HG02970 (cell line): Measurements from ENCODE around the gene GRP.
"Not testable (repeated sequence)": the region's sequence is repeated elsewhere in the genome, so short reads cannot be mapped to it uniquely, and the experiment has no call there.

Experiments
- ATAC-seq: cut with Tn5 transposase; IDR thresholded peaks from one replicate; pipeline ENCODE4 v1.9.1; 2021; ENCODE audit warnings: mild to moderate bottlenecking, moderate library complexity, moderate number of reproducible peaks; ENCODE audit not compliant: unreplicated experiment, low FRiP score

The GRP gene

DNA sequence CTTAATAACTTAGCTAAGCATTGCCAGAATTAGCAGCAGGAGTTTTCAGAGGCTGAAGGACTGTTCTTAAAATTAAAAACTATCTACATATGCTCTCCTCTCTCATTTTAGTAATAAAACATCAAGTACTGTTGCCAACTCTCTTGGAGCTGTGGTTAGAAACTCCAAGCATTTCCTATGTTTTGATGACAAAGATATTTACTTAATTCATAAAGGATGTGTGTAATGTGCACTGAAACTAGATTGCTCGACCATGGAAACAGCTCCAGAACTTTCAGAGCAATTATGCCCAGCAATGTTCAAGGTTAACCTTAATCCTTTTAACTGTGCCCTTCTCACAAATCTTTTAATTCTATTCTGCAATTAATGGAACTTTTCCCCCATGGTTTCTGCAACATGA, 8.4 kb downstream of the GRP start:
- no peak for ATAC-seq

GRCh38 chr18:59229191-59229590, 9.2 kb downstream of the GRP start:
- ATAC-seq: no peak

GRCh38 chr18:59229701-59230443, 9.9 kb downstream of the GRP start:
- ATAC-seq: no peak

DNA sequence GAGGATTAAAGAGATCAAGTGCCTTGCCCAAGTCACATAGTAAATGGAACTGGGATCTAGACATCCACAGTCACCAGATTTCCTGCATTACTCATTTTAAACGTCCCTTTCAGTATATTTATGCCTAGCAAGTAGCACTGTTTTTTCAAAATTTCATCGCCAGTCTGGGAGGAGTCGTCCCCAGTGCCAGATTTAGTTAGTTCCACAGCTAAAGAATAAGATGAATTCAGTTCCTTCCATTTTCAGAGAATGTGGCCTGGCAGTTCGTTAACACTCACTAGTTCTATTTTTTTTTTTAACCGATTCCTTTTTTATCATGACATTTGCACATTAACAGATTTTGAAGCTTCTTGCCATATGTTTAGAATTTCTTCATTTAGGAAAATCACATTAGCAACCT, 11.2 kb downstream of the GRP start:
- no peak for ATAC-seq

- ATAC-seq: no peak
Measured at GRCh38 chr18:59231877-59232276, 11.9 kb downstream of the GRP start.

DNA sequence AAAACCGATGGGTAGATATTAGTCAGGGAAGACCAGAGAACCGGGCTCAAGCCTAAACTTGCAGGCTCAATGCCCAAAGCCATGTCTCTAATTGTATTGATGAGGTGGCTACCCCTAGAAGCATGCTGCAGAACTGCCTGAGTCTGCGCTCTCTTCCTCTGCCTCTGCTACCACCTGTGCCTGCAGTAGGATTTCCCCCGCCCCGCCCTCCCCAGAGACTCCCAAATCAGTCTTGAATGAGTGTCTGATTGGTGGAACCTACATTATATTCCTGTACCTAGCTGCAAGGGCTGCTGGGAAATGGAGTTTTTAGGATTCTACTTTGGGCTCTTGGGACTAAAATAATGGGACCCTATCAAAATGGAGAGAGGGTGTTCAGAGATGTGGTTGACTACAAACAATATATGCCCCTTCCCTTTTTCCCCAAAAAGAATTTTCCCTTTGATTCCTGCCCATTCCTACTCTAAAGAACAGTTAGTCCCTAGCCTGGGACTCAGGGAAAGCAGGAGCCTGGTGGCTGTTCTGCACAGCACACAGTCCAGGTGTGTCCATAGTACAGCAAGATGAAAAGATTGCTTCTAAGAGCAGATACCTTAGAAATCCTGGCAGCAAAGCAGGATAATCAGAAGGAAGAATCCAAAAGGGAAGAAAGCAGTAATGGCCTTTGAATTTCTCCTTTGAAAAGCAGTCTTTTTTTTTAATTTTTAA, 12.5 kb downstream of the GRP start:
- no peak for ATAC-seq

DNA sequence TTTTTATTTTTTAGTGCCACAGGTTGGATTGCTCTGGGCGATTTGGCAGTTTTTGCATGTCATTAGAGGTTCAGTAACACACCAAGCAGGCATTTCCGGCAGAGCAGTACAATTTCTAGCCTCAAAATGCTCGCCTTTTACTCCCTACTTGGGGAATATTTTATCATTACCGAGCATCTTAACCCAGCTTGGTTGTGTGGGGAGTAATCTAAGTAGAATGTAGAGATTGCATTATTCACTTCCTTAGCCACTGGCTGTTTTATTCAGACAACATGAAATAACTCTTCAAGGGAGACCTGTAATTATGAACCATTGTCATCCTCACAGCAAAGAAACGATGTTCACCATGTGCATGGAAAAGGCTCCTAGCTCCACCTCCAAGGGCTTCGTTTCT, 13.1 kb downstream of the GRP start:
- no peak for ATAC-seq

DNA sequence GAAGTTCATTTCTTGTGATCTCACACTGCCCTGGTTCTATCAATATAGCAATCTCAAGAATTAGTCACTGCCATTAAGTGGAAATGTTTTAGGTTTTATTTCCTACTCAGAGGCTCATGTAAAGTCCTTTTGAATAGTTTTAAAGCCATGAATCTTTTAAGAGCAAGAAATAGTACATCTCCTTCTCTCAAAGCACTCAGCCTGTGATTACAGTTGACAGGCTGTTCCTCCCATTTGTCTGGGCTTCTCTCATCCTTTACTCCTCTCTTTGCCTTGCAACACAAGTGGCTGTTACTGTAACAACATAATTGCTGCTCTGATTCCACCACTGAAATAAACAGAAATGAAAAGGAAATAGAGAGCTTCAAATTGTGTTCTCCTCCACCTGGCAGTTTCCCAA, 18.4 kb downstream of the GRP start:
- ATAC-seq: no peak

GRCh38 chr18:59239642-59240041, 19.7 kb downstream of the GRP start:
- no peak for ATAC-seq

DNA sequence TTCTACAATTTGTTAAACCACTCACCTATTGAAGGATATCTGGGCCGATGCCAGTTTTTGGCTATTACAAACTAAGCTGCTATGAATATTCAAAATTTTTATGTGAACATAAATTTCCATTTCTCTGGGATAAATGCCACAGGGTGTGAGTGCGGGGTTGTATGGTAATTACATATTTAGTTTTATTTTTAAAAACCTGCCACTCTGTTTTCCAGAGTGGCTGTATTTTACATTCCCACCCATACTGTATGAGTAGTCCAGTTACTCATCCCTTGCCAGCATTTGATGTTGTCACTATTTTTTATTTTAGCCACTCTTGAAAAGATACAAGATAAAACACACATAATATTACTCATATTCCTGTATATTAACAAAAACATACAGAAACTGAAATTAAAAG, 22.9 kb downstream of the GRP start:
- ATAC-seq: no peak

DNA sequence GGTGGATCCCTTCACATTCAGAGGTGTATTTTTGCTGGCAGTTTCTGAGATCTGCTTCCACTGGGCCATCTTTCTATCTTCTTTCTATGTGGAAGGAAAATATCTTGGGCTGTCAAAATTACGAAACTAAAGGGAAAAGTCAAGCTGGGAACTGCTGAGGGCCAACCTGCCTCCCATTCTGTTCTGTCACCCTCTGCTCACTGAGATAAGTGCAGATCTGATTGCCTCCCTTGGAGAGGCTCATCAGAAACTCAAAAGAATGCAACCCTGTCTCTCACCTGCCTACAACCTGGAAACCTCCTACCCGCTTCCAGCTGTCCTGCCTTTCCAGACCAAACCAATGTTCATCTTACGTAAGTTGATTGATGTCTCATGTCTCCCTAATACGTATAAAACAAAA, 26.8 kb downstream of the GRP start:
- no peak for ATAC-seq

DNA sequence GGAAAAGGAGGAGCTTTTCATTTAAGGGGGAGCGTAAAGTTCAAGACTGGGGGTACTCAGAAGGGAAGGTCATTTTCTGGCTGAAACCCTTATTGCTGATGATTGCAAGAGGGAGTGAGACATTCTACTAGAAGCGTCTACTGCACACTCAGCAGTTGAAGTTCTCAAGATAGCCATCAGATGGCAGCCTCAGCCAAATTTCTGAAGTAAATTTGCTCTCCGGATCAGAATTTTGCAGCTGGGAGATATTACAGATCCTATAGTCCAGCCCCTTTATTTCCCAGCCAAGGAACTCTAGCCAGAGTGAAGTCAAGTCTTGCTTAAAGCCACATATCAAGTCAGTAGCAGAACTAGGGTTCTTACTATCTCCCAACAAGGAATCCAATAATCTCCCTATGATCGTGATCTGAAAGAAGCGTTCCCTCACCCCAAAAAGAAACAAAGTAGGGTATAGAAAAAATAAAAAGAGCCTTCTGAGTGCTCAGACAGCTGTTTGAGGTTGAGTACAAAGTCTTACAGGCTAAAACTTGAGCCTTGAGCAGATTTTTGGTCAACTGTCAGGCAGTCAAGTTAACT, 29.3 kb downstream of the GRP start:
- ATAC-seq: no peak

- not testable (repeated sequence) for ATAC-seq
Measured at GRCh38 chr18:59255491-59255890, 35.5 kb downstream of the GRP start.

GRCh38 chr18:59261842-59262241, 41.9 kb downstream of the GRP start:
- not testable (repeated sequence) for ATAC-seq

DNA sequence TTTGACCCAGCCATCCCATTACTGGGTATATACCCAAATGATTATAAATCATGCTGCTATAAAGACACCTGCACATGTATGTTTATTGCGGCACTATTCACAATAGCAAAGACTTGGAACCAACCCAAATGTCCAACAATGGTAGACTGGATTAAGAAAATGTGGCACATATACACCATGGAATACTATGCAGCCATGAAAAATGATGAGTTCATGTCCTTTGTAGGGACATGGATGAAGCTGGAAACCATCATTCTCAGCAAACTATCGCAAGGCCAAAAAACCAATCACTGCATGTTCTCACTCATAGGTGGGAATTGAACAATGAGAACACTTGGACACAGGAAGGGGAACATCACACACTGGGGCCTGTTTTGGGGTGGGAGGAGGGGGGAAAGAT, 42.3 kb downstream of the GRP start:
- ATAC-seq: not testable (repeated sequence)

DNA sequence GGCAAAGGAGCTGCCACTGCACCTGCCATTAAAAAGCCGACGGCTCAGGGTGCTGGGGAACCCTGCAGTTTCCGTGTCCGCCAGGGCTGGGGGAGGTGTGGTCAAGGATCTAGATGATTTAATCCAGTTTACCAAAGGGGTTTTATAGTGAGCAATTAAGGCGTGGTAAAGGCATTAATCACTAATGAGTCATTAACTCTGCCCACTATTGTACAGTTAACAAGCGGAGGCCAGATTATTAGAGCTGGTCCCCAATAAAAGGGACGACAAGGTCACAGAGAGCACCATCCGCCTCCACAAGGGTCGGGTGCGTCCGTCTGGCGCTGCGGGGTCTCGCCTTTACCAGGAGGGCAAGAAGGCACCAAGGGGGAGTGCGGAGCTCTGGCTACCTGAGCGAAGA, 43.7 kb downstream of the GRP start:
- no peak for ATAC-seq

DNA sequence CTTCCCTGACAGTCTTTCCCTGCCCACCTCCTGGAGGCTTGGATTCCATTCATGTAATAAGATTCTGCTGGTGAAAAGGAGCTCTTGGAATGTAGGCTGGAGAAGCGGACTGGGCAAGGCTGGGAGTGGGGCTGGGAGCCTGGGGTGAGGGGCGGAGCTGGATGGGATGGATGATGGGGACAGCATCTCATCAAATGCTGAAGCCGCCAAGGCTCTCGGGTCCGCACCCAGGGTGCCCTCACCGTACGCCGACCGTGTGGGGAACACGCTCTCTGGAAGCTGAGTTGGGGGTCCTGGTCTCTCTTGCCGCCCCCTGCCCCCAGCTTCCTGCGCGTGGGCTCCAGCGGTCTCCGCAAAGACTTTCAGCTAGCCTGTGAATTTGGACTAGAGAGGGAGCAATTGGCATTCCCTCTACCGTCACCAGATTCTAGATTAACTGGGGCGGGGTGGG, 44.2 kb downstream of the GRP start:
- no peak for ATAC-seq

DNA sequence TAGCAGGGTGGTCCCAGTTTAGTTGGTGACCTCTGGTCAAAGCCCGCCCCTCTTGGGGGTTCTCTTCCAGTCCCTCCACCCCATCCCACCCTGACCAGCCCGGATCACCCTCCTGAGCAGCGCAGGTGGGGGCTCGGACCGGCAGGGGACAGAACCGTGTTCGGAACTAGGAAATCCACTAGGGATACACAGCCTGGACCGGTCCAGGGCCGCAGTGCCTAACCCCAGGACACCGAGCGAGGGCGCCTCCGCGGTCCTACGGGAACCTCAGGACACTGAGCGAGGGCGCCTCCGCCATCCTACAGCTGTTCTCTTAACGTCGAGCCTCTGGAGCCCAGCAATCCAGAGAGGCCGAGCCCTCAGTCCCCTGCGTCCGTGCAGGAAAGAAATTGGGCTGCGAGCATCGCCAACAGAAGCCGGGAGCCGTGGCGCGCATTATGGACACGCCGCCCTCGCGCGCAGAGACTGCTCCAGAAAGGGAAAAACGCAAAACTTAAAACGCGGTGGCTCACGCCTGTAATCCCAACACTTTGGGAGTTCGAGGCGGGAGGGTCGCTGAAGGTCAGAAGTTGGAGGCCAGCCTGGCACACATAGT, 44.8 kb downstream of the GRP start:
- ATAC-seq: no peak

DNA sequence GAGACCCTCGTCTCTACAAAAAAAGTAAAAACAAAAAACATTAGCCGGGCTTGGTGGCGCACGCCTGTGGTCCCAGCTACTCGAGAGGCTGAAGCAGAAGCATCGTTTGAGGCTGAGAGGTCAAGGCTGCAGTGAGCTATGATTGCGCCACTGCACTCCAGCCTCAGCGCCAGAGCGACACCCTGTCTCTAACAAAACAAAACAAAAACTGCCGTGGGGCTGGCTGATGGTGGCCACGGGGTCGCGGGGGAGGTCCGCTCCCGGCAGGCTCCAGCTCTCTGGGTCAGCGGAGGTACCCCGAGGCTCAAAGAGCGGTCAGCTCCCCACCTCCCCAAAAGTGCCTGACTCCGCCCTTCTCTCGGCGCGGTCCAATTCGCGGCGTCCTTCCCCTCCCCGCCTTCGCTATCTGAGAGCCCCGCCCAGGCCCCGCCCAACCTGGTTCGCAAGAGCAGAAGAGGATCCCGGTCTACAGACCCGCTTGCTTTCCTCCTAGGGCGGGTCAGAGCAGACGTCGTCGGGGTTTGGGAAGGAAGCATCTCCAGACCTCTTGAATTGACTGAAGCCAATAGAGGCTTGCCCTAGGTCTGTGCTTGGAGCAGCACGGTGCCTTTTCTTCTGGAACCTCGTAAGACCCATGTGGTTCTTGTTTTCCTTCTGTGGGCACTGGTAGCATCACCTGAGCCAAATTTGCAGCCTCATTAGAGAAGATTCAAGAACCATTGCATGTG, 45.5 kb downstream of the GRP start:
- ATAC-seq: no peak

GRCh38 chr18:59265974-59266369, 46.0 kb downstream of the GRP start:
- no peak for ATAC-seq

- ATAC-seq: no peak
Measured at GRCh38 chr18:59266459-59266858, 46.5 kb downstream of the GRP start.
